Dermis blood vessel endothelial cell (primary cell): ENCODE measurements around the gene UBR4. TPM values are rescaled to one million over a fixed set of nuclear protein-coding genes. Genes with fewer than 3 reads are reported as not detected.

ENCODE experiments used
- DNase-seq: peaks from one replicate; pipeline ENCODE4 v3.0.0; 2010
- total RNA-seq: library from RNA; depleted of rRNA; stranded (reverse); fragments of >200 nt; gene quantifications from 2 replicates; pipeline ENCODE4 v1.2.3, GENCODE V29; 2014

UBR4 gene
- total RNA-seq, 1 donor from 2014 or later = 95.1 TPM

- DNase-seq = no peak
These were observed 156.6 kb downstream of the UBR4 start for GRCh38 chr1:19053486-19053885.

GRCh38 chr1:19049798-19050197, 160.3 kb downstream of the UBR4 start:
- no peak for DNase-seq

GRCh38 chr1:19049128-19049768, 160.8 kb downstream of the UBR4 start:
- DNase-seq = no peak

- DNase-seq = no peak
These were observed 162.9 kb downstream of the UBR4 start for GRCh38 chr1:19046972-19047731.

- DNase-seq = peak; percentile 42
These were observed 163.9 kb downstream of the UBR4 start for GRCh38 chr1:19045898-19046880.

DNA sequence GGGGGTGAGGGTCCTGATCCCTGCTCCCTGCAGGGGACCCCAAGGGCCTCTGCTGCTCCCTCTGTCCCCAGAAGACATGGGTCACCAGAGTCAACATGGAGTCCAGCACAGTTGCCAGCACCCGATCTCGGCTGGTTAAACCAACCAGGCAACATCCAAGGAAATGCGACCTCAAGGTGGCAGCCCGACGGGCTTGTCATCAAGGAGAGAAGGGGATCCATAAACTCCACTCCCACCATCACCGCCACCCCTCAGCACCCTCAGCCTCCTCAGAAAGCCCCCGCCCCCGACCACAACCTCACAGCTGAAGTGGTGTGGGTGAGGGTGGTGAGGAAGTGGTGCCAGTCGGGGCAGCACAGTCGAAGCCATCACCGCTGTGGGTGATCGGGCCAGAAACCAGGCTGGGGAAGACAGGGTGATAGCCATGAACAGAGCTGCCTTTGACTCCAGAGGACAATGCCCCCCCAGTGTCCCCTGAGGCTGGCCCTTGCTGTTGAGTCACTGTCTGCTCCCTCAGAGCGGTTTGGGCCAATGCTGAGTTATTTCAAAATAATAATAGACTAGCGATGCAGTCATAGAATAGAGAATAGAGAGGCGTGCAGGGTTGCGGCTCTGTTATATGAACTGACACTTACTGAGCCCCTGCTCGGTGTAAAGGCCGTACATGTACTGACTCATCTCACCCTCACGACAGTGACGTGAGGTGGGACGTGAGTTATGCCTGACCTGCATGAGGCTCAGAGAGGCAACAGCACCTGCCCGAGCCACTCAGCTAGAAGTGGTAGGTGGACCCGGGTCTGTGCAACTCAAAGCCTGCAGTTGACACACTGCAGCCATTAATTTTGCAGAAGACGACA, 164.9 kb downstream of the UBR4 start:
- DNase-seq = no peak

- DNase-seq = no peak
These were observed 165.6 kb downstream of the UBR4 start for GRCh38 chr1:19044471-19044870.

- DNase-seq = no peak
These were observed 166.3 kb downstream of the UBR4 start for GRCh38 chr1:19043579-19044443.

DNA sequence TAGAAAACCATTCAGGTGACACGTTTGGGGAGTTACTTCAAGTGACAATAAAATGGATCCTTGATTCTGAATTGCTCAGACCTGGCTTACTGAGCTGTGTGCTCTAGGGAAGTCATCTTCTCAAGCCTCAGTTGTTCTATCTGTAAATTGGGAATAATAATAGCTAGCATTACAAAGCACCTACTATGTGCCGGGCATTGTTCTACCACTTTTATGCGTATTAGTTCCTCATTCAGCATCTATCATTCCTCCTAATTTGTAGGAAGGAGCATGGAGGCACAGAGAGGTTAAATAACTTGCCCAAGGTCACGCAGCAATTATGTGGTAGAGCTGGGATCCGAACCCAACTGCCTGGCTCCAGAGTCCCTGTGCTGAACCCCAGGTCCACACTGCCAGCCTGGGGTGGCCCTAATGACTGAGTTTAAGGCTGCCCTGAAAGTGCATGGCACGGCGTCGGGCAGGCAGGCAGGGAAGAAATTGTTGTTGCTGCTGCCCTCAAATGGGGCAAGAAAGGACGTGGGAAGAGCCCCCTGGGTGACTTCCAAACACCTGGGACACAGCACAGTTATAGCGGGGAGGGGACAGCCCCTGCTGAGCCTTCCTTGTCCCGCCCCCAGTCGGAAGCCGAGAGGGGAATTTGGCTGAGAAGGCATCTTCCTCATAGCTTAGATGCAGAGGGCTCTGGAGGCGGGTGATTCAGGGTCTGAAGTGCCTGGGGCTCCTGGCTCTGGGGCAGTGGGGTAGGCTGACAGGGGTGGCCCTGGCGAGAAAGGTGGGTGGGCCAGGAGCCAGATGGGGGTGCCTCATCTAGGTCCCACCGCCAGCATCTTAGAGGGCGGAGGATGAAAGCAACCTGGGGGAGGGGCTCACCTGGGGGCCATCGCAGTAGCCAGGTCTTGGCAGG, 167.1 kb downstream of the UBR4 start:
- DNase-seq = no peak

- DNase-seq = no peak
These were observed 169.9 kb downstream of the UBR4 start for GRCh38 chr1:19040010-19040680.

DNA sequence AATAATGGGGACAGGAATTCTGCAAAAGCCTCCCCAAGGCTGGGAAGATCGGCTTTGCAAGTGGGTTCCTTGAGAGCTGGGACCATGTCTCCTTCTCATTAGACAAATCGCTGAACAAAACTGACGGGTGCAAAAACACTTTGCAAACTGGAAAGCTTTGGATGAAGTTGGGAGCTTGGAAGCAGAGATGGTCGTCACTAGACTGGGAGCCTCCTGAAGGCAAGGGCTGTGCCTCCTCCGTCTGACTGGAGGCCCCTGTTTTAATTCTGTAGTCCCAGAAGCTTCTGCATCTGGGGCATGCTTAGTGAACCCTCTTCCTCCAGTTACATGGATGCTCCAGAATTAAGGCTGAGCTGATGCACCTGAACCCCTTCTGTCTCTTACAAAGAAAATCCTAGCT, 171.3 kb downstream of the UBR4 start:
- DNase-seq = no peak

- no peak for DNase-seq
These were observed 172.0 kb downstream of the UBR4 start for GRCh38 chr1:19038096-19038495.

DNA sequence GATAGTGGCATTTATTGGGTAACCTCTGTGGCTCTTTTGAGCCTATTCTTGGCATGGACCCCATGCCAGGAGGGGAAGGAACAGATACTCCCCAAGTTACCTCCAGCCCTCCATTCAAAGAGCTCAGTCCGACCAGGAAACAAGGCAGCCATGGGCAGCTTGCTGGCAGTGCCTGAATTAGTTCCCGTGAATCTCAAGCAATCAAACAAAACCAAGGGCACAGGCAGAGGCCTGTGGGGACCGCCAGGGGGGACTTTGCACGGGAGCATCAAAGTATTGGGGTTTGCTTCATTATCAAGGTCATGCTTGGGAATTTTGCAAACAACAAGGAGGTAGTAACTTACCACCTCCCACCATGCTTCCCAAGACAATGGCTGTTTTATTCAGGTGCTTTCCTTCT, 172.4 kb downstream of the UBR4 start:
- no peak for DNase-seq

DNA sequence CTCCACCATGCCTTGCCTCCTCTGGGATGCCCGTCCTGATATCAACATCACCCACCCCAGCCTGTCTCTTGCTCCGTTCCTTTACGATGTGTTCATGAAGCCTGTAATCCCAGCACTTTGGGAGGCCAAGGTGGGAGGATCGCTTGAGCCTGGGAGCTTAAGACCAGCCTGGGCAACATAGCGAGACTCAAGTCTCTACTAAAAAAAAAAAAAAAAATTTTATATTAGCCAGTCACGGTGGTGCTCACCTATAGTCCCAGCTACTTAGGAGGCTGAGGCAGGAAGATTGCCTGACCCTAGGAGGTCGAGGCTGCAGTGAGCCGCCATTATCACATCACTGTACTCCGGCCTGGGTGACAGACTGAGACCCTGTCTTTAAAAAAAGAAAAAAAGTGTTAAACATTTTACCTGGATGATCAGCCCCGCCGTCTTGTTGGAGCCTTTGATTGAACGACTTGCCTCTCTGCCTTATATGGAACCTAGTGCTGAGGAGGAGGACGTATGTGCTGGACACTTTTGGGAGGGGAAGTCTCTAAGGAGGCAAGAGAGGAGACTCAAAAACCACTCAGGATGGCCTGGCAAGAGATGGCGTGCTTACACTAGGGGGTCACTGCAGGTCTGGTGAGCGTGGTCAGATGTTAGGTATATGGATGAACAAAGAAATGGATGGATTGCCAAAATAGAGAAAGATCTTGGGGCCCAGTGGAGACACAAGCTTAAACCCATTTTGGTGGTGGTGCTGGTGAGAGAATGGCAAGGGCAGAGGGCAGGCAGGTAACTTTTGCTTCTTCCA, 173.1 kb downstream of the UBR4 start:
- no peak for DNase-seq

GRCh38 chr1:19036041-19036812, 173.8 kb downstream of the UBR4 start:
- DNase-seq = no peak

DNA sequence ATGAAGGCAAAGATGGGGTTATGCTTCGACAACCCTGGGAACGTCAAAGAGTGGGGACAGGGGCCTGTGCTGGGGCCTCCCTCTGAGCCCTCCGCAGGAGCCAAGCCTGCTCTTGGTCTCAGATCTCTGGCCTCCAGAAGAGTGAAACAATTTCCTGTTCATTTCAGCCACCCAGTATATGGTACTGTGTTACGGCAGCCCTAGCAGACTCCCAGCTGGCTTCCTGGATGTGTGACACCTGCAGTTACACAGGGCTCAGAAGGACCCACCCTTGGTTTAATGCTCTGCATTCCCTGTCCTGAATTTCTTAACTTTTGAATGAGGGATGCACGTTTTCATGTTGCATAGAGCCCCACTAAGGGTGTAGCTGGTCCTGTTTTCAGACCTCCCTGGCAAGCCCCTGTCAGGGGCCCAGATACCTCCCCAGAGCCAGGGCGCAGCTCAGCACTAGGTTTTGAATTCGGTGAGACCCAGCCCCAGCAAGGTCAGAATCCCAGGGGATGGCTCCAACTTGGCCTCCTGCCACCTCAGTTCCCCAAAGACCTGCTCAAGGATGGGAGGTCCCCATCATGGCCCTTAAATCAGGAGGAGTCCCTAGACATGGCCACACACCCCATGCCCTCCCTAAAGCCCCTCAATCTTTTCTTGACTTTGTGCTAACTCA, 174.6 kb downstream of the UBR4 start:
- DNase-seq = no peak

DNA sequence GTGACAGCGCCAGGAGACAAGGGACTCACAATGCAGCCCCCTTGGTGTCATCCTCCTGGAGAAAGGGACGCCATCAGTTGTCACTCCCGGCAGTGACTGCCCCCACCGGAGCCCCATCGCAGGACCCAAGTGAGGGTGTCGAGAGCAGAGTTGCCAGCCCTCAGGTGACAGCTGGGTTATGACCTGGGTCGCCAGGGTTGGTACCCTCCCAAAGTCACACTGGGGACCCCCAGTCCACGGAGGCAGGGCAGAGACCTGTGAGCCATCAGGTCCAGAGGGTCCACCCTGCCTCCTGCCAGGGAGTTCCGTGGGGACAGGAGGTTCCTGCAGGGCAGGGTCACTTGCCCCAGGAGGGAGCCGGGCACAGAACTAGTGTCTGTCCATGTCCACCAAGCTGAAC, 175.3 kb downstream of the UBR4 start:
- DNase-seq = no peak
